ENCODE results near the gene CCNK.

CCNK gene

GRCh38 chr14:99538733-99539132, 57.5 kb downstream of the CCNK start:
- DNase-seq, result no peak

- DNase-seq, result no peak
Observed at GRCh38 chr14:99539491-99539890, 58.3 kb downstream of the CCNK start.

GRCh38 chr14:99540196-99541032, 59.2 kb downstream of the CCNK start:
- no peak for DNase-seq

GRCh38 chr14:99541211-99541610, 60.0 kb downstream of the CCNK start:
- no peak for DNase-seq

- DNase-seq, result no peak
Observed at GRCh38 chr14:99541677-99542470, 60.7 kb downstream of the CCNK start.

- no peak for DNase-seq
Observed at GRCh38 chr14:99542566-99542965, 61.4 kb downstream of the CCNK start.

- DNase-seq, result no peak
Observed at GRCh38 chr14:99543370-99543769, 62.2 kb downstream of the CCNK start.

GRCh38 chr14:99543985-99544384, 62.8 kb downstream of the CCNK start:
- no peak for DNase-seq

- DNase-seq, result no peak
Observed at GRCh38 chr14:99544991-99545390, 63.8 kb downstream of the CCNK start.

- DNase-seq, result no peak
Observed at GRCh38 chr14:99545586-99545985, 64.4 kb downstream of the CCNK start.

- DNase-seq, result no peak
Observed at GRCh38 chr14:99546234-99546879, 65.1 kb downstream of the CCNK start.

GRCh38 chr14:99548255-99548654, 67.0 kb downstream of the CCNK start:
- no peak for DNase-seq

- no peak for DNase-seq
Observed at GRCh38 chr14:99548871-99549515, 67.8 kb downstream of the CCNK start.

GRCh38 chr14:99549684-99550083, 68.5 kb downstream of the CCNK start:
- no peak for DNase-seq

- DNase-seq, result no peak
Observed at GRCh38 chr14:99550387-99550992, 69.3 kb downstream of the CCNK start.

- no peak for DNase-seq
Observed at GRCh38 chr14:99551034-99551922, 70.1 kb downstream of the CCNK start.

GRCh38 chr14:99552021-99552553, 70.9 kb downstream of the CCNK start:
- no peak for DNase-seq

- no peak for DNase-seq
Observed at GRCh38 chr14:99552572-99553216, 71.5 kb downstream of the CCNK start.

- no peak for DNase-seq
Observed at GRCh38 chr14:99554184-99554583, 73.0 kb downstream of the CCNK start.

- no peak for DNase-seq
Observed at GRCh38 chr14:99554757-99555531, 73.7 kb downstream of the CCNK start.
